ENCODE measurements around the gene PRKAG3. TPM values are rescaled to one million over a fixed set of nuclear protein-coding genes. Genes with fewer than 3 reads are reported as not detected.

Gene PRKAG3
- total and polyA plus RNA-seq, 2 donors (not counting 3 experiments of a cell fraction or from before 2014, with no cell fraction given), result not detected

GRCh38 chr2:218858671-218859555 lies 27.3 kb upstream of the PRKAG3 start:
- peaks cover 73 to 76% of the 10 kb centered on the region in 2 experiments for H3K27me3 ChIP-seq (ENCODE audit: control insufficient read depth in 2 of 2, insufficient read depth in 2 of 2, low read length in 2 of 2)
- POLR2A ChIA-PET, result no interaction called here
- TF ChIP-seq EZH2 (IDR thresholded peaks at IDR 0.05; ENCODE audit: borderline replicate concordance, low read depth, low read length, severe bottlenecking) (peak; percentile 86), MAX (IDR thresholded peaks at IDR 0.05; ENCODE audit: insufficient read depth, insufficient read length) (no peak)

GRCh38 chr2:218858138-218858445 lies 26.5 kb upstream of the PRKAG3 start:
- dilution Hi-C loops (cut with MboI; ENCODE audit: extremely low pct_ligation_motif_present, low sequenced_read_pairs) (no loop called here), intact Hi-C loops (cut with micrococcal nuclease) (no loop called here)
- FAIRE-seq (no peak), DNase-seq (ENCODE audit: low read depth, low spot score) (no peak)
- no peaks in the 10 kb centered on the region for H4K20me1 ChIP-seq (replicated peaks; ENCODE audit: control insufficient read depth, extremely low read depth, insufficient read depth, low read length)
- H3K27me3 ChIP-seq (ENCODE audit: control insufficient read depth in 2 of 2, insufficient read depth in 2 of 2, low read length in 2 of 2), result peaks cover 81 to 82% of the 10 kb centered on the region in 2 experiments
- H3K27ac ChIP-seq (ENCODE audit: insufficient read depth, low read depth, low read length), result no peak overlapping the region
- ChIA-PET POLR2A (no interaction called here), CTCF (interaction anchor here (1.5 to 2.6 kb wide), 2 partner anchors 10 to 19 kb away, joined by 6 to 15 read pairs; no protein-coding TSS in a partner anchor)
- BruUV-seq (replicated peaks), result no TSS peak
- no peak for TF ChIP-seq CTCF (IDR thresholded peaks at IDR 0.05; ENCODE audit: extremely low read depth in 1 of 2, insufficient read depth in 1 of 2, low read depth in 1 of 2, low read length in 2 of 2)
- no peak for TF ChIP-seq MAX (IDR thresholded peaks at IDR 0.05; ENCODE audit: insufficient read depth, insufficient read length)
- no peak for TF ChIP-seq EZH2 (IDR thresholded peaks at IDR 0.05; ENCODE audit: borderline replicate concordance, low read depth, low read length, severe bottlenecking)
- no peak for TF ChIP-seq POLR2AphosphoS5 (IDR thresholded peaks at IDR 0.05; ENCODE audit: insufficient read depth, low read depth, low read length)
- TF ChIP-seq POLR2A (IDR thresholded peaks at IDR 0.05; ENCODE audit: low read depth, low read length), result no peak
- no peak for TF ChIP-seq MYC (IDR thresholded peaks at IDR 0.05; ENCODE audit: low read depth, low read length)
- no peak overlapping the region for H3K9ac ChIP-seq (replicated peaks; ENCODE audit: extremely low read depth, insufficient read depth, low read length)
- H3K36me3 ChIP-seq (ENCODE audit: control insufficient read depth in 2 of 2, extremely low read depth in 1 of 2, insufficient read depth in 2 of 2, low read length in 2 of 2), result no peaks in the 10 kb centered on the region
- H3K9me3 ChIP-seq (replicated peaks; ENCODE audit: control insufficient read depth, insufficient read depth, low read length), result no peaks in the 10 kb centered on the region
- H3K4me3 ChIP-seq (replicated peaks in 1 of 3; ENCODE audit: insufficient read depth in 1 of 3, low read depth in 1 of 3, low read length in 3 of 3), result no peak overlapping the region
- no peaks in the 10 kb centered on the region for H3K9me1 ChIP-seq (replicated peaks; ENCODE audit: control insufficient read depth, extremely low read depth, insufficient read depth, low read length)
- H3K4me1 ChIP-seq (ENCODE audit: control insufficient read depth, extremely low read depth, insufficient read depth, low read length), result no peaks in the 10 kb centered on the region
- no peaks in the 10 kb centered on the region for H3K79me2 ChIP-seq (ENCODE audit: control insufficient read depth, insufficient read depth, low read length)
- no peak overlapping the region for H3K4me2 ChIP-seq (ENCODE audit: insufficient read depth, low read length)
- H2AFZ ChIP-seq (ENCODE audit: low read depth, low read length), result no peak overlapping the region

More at GRCh38 chr2:218858671-218859555, 27.3 kb upstream of the PRKAG3 start:
- Histone ChIP-seq H3K9ac (replicated peaks; ENCODE audit: extremely low read depth, insufficient read depth, low read length) (no peak overlapping the region), H2AFZ (ENCODE audit: low read depth, low read length) (no peak overlapping the region), H3K4me1 (ENCODE audit: control insufficient read depth, extremely low read depth, insufficient read depth, low read length) (no peaks in the 10 kb centered on the region), H3K9me1 (replicated peaks; ENCODE audit: control insufficient read depth, extremely low read depth, insufficient read depth, low read length) (no peaks in the 10 kb centered on the region), H3K9me3 (replicated peaks; ENCODE audit: control insufficient read depth, insufficient read depth, low read length) (no peaks in the 10 kb centered on the region), H4K20me1 (replicated peaks; ENCODE audit: control insufficient read depth, extremely low read depth, insufficient read depth, low read length) (no peaks in the 10 kb centered on the region), H3K4me2 (ENCODE audit: insufficient read depth, low read length) (no peak overlapping the region), H3K36me3 (ENCODE audit: control insufficient read depth in 2 of 2, extremely low read depth in 1 of 2, insufficient read depth in 2 of 2, low read length in 2 of 2) (no peaks in the 10 kb centered on the region), H3K79me2 (ENCODE audit: control insufficient read depth, insufficient read depth, low read length) (no peaks in the 10 kb centered on the region), H3K4me3 (replicated peaks in 1 of 3; ENCODE audit: insufficient read depth in 1 of 3, low read depth in 1 of 3, low read length in 3 of 3) (no peak overlapping the region), H3K27ac (ENCODE audit: insufficient read depth, low read depth, low read length) (no peak overlapping the region)
- CTCF ChIA-PET, result interaction anchor here (1.5 to 2.6 kb wide), 2 partner anchors 11 to 18 kb away, joined by 6 to 15 read pairs; no protein-coding TSS in a partner anchor
- FAIRE-seq, result no peak
- DNase-seq (ENCODE audit: low read depth, low spot score), result no peak
- dilution Hi-C loops (cut with MboI; ENCODE audit: extremely low pct_ligation_motif_present, low sequenced_read_pairs), result no loop called here
- intact Hi-C loops (cut with micrococcal nuclease), result no loop called here
- BruUV-seq (replicated peaks), result no TSS peak

Measured in endothelial cell of umbilical vein (primary cell).